ENCODE data around the gene ITK. TPM values are rescaled to one million over a fixed set of nuclear protein-coding genes. Genes with fewer than 3 reads are reported as not detected.

ITK gene
- total RNA-seq, 1 donor from 2014 or later = not detected

DNA sequence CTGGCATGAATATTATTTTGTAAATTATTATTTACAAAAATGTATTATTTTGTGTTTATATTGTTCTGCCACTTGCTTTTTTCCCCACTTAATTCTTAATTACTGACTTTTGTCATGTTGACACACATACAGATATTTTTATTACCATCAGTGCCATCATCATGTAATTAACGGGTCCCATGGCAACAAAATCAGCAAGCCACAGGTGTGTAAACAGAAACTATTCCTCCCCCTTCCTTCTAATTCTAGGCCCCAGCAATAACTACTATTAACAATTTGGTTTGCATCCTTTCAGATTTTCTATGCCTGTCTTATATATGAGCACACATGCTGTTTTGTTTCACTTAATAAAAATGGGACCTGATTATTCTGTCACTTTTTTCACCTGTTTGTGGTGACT lies 114.6 kb downstream of the ITK start:
- DNase-seq (ENCODE audit: low spot score in 2 of 2) (no peak), FAIRE-seq (no peak)

DNA sequence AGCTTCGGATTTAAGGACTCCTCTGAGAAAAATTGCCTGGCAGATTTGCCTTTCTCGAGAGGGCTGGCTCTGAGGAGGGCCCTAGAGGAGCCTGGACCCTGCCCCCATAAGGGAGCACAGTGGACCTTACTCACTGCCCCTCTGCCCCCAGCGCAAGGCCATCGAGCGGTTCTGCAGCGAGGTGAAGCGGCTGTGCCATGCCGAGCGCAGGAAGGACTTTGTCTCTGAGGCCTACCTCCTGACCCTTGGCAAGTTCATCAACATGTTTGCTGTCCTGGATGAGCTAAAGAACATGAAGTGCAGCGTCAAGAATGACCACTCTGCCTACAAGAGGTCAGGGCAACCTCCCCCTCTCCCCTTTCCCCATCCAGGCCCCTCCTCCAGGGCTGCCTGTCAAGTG lies 119.9 kb downstream of the ITK start:
- DNase-seq (ENCODE audit: low spot score in 2 of 2) (no peak), FAIRE-seq (no peak)

DNA sequence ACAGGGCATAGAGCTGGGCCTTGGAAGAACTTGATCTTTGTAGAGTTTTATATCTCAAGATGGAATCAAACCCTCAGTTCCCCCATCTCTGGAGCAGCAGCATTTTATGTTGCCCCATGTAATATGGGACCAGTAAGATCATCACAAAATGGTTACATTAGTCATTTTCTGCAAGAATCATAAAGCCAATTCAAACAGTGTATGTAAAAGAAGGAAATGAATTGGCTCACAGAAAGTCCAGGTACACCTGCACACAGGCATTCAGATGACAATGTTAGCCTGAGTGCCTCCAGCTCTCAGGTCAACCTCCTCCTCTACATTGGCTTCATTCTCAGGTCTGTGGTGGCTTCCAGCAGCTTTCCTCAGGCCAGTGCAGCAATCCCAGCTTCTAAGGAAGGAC lies 120.4 kb downstream of the ITK start:
- FAIRE-seq (no peak), DNase-seq (ENCODE audit: low spot score in 2 of 2) (no peak)

DNA sequence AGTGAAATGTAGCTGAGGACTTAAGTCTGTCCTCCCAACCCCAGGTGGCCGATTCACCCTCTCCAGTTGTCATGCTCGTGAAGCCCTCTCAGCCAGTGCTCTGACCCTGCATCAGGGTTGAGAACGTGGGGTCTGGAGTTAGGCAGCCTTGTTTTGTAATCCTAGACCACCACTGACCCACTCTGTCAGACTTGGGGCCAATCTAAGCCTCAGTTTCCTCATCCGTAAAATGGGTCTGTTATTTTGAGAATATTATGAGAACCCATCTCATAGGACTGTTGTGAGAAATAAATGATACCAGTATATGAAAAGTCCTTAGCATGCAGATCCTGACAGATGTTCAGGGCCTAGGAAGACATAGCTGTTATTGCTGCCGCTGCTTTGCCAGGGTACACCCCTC lies 122.4 kb downstream of the ITK start:
- FAIRE-seq = no peak
- DNase-seq (ENCODE audit: low spot score in 2 of 2) = no peak

DNA sequence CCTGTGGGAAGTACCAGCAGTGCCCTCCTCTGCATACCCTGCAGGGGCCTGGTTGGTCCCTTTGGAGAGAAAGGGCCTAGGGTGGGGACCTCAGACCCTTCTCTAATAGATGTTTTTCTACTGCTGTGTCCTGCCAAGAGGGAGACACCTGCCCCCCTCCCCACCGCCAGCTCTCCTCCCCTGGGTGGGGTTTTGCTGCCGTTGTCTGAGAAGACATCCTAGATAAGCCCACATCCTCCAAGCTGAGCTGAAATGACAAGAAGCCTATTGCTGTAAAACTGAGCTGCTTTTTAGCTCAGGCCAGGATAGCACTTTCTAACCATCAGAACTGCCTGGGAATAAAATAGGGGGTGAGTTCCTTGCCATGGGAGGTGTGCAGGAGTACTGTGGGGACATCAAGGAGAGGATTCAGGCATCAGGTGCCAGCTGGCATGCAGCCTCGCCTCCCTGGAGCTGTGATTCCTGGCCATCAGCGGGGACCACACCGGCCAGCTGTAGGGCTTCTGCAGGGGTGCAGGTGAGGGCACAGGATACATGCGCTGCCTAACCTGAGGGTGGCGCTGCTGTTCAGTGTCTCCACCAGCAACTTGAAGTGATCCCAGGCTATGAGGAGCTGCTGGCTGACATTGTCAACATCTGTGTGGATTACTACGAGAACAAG lies 123.2 kb downstream of the ITK start:
- no peak for FAIRE-seq

More for the DNA sequence above, 123.2 kb downstream of the ITK start:
- no peak for DNase-seq (ENCODE audit: low spot score in 2 of 2)

Other genes with a start within 250 kb of the ITK start
- gene TIMD4, start 217.6 kb upstream of the ITK start, total RNA-seq = under 0.01 TPM
- 0.82 TPM for gene HAVCR1, start 121.7 kb upstream of the ITK start, total RNA-seq
- gene HAVCR2, start 71.8 kb upstream of the ITK start, total RNA-seq = 7.3 TPM
- gene MED7, start 38.0 kb upstream of the ITK start, total RNA-seq = 44.4 TPM
- not detected for gene GARIN3, start 14.6 kb upstream of the ITK start, total RNA-seq
- 71.7 TPM for gene CYFIP2, start 85.3 kb downstream of the ITK start, total RNA-seq